HG03575 (cell line): ENCODE measurements around the gene TMEM92.

ENCODE experiments used
- ATAC-seq: cut with Tn5 transposase; IDR thresholded peaks from one replicate; pipeline ENCODE4 v1.9.1; 2021; ENCODE audit not compliant: unreplicated experiment, insufficient number of reproducible peaks, low FRiP score; ENCODE audit errors: extremely low read depth

TMEM92 gene

GRCh38 chr17:50317121-50317520 is 42.9 kb downstream of the TMEM92 start:
- ATAC-seq: no peak

GRCh38 chr17:50318501-50319285 is 44.4 kb downstream of the TMEM92 start:
- no peak for ATAC-seq

GRCh38 chr17:50319306-50320004 is 45.2 kb downstream of the TMEM92 start:
- ATAC-seq: no peak

- ATAC-seq: no peak
These were observed 48.0 kb downstream of the TMEM92 start for GRCh38 chr17:50322271-50322670.

- ATAC-seq: no peak
These were observed 48.8 kb downstream of the TMEM92 start for GRCh38 chr17:50323060-50323459.

GRCh38 chr17:50325906-50326305 is 51.6 kb downstream of the TMEM92 start:
- ATAC-seq: no peak

- no peak for ATAC-seq
These were observed 52.6 kb downstream of the TMEM92 start for GRCh38 chr17:50326831-50327364.

GRCh38 chr17:50328363-50329325 is 54.4 kb downstream of the TMEM92 start:
- ATAC-seq: no peak

- no peak for ATAC-seq
These were observed 55.5 kb downstream of the TMEM92 start for GRCh38 chr17:50329716-50330115.

GRCh38 chr17:50330151-50330775 is 56.0 kb downstream of the TMEM92 start:
- ATAC-seq: no peak
